GM12864 (cell line): ENCODE data around the gene ABCA1.

Experiments used
- DNase-seq: peaks from one replicate; pipeline ENCODE4 v3.0.0-alpha.2; 2011; ENCODE audit warnings: low read depth
- H3K4me3 ChIP-seq: 2 replicates; pipeline ENCODE4 v1.5.1; 2011; ENCODE audit warnings: mild to moderate bottlenecking, low read depth, low read length, control low read depth
- CTCF ChIP-seq: IDR thresholded peaks from 2 replicates; pipeline ENCODE4 v1.5.1; 2011; ENCODE audit warnings: low read depth, mild to moderate bottlenecking, moderate library complexity, low read length, control low read depth, inconsistent platforms; ENCODE audit errors: missing control alignments

The ABCA1 gene

GRCh38 chr9:104745852-104746251 is 182.1 kb downstream of the ABCA1 start:
- no peak overlapping the region for H3K4me3 ChIP-seq
- no peak for DNase-seq
- no peak for TF ChIP-seq CTCF

DNA sequence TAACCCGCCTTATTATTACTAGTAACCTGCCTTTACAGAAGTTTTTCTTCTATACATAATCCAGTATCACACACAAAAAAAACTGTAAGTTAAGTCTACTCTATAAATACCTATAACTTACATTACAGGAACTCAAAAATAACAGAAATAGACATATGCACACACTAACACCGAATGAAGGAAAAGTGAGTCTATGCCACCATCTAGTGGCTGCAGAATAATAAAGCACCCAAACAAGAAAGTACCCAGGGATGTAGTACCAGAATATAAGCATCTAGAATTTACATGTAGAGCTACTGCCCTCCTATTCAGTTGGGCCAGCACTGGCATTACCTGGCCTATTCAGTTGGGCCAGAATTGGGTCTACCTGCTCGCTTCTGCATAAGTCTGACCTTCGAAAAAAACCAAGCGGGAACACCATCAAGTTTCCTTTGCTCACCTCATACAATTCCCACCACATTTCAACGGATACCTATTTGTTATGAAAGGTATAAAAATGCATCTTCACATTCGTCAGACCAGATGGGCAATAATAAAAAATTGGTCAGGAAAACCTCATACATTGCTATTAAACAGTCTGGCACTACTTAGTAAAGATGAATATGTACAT is 184.5 kb downstream of the ABCA1 start:
- TF ChIP-seq CTCF, result peak; percentile 55
- no peak overlapping the region for H3K4me3 ChIP-seq
- peak; percentile 49 for DNase-seq

GRCh38 chr9:104740621-104741020 is 187.3 kb downstream of the ABCA1 start:
- DNase-seq, result no peak
- H3K4me3 ChIP-seq, result no peak overlapping the region
- no peak for TF ChIP-seq CTCF

DNA sequence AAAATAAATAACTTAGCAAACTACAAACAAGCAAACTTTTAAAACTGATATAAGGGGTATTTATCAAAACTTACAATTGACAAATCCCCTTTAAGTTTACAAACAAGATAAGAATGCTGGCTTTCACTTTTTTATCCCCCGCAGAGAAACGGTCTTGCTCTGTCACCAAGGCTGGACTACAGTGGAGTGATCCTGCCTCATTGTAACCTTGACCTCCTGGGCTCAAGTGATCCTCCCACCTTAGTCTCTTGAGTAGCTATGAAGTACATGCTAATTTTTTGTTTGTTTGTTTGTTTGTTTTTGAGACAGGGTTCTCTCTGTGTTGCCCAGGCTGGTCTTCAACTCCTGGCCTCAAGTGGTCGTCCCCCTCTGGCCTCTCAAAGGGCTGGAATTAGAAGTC is 189.5 kb downstream of the ABCA1 start:
- no peak for TF ChIP-seq CTCF
- DNase-seq, result no peak
- no peak overlapping the region for H3K4me3 ChIP-seq
